GM21619 (cell line): ENCODE data around the gene ODC1.

ENCODE experiments used
- ATAC-seq: cut with Tn5 transposase; IDR thresholded peaks from one replicate; pipeline ENCODE4 v1.9.1; 2021; ENCODE audit not compliant: unreplicated experiment

ODC1 gene

DNA sequence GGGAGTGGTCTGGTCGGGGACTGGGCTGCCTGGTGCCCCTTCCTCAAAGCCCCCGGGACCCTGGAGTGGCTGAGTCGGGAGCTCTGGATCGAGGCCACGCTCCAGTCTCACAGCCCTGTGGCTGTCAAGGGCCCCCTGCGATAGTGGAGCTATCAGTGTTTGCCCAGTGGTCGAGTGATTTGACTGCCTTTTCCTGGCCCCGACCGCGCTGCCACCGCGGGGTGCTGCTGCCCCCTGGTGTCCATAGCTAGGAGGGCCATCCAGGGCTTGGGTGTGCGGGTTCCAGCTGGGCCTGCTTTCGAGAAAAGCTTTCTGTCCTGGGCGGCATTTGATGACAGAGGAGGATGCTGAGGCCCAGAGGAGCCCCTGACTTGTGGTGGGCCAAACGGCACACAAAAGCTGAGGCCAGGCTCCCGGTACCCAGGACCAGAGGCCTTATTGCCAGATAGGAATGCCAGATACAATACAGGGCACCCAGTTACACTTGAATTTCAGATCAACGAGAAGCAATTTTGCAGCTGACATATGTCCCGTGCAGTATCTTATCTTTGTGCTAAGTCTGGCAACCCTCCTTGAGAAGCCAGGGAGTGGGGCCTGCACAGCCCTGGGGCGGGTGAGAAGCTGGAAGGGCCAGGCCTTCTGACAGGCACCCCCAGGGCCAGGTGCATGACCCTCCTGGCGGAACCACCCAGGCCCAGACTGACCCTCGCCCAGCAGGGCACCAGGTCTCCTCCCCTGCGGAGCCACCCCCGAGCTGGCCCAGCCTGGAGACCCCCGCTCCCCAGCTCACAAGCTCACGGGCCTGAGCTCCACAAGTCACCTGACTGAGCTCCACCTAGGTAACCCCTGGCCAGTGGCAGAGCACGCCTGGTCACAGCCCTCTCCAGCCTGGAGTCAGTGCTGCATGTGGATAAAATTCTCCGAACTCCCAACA, 13.0 kb downstream of the ODC1 start:
- no peak for ATAC-seq

- ATAC-seq: no peak
These were observed 13.9 kb downstream of the ODC1 start for GRCh38 chr2:10433947-10434885.

GRCh38 chr2:10433264-10433946, 14.7 kb downstream of the ODC1 start:
- no peak for ATAC-seq

DNA sequence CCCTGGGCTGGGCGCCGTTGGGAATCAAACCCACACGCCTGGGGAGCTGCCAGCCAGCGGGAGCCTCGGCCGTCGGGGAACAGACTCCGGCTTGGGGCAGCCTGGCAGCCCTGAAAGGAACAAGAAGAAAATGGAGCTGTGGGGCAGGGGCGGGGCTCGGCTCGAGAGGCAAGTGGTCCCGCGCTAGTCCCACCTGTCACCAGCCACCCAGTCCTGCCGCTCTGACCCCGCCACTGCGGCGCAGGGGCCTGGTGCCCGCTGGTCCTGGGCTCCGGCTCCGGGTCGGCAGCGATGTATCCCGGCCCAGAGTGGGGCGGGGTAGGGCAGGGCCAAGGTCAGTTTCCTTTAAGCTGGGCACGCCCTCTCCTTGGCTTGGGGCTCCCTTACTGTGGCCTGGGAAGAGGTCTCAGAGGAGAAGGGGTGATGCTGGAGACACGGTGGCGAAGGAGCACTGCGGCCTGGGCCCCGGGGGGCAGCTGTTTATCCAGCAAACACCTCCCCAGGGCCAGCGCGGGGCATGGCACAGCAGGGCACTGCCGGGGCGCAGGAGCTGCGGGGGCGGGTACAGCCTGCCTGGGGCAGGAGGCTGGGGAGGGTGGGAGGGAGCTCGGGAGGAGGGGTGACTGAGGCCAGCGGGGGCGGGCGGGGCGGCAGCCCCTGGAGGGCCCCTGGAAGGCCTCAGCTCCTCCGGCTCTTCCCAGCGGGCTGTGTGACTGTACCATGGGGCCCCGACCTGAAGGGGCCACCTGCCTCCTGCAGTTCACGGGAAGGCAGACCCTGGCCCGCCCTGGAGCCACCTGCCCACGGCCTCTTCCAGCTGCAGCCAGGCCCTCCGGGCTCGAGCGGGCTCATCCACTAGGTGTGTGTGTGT, 15.6 kb downstream of the ODC1 start:
- ATAC-seq: no peak

GRCh38 chr2:10431797-10432196, 16.3 kb downstream of the ODC1 start:
- no peak for ATAC-seq

DNA sequence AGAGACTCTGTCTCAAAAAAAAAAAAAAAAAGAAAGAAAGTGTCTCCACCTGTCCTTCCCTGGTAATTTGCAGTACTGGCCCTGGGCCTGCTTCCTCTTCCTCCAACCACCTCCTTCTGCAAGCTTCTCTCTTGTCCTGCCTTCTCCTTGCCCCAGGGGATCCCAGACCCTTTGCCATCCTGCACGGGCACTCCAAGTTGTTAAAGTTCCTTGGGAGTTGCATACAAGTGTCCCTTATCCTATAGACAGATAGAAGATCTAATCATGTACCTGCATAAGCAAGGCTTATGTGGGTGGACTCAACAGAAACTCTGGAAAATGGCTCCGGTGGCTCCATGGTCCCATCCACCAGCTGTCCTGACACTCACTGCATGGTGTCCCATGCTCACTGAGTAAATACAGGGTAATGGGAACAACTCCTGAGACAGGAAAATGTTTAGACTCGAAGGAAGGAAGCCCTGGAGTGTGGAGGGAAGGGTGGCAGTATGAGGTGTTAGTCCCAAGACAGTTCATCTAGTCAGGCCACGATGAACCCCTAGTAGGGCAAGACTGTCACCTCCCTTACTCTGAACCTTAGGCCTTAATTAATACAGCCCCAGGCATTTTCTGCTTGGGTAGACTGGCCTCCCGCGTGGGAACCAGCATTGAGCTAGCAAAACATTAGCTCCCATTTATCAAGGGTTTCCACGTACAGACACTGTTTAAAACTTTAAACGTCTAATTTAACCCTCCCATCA, 17.1 kb downstream of the ODC1 start:
- no peak for ATAC-seq

- ATAC-seq: no peak
These were observed 19.2 kb downstream of the ODC1 start for GRCh38 chr2:10428924-10429323.

- ATAC-seq: no peak
These were observed 19.8 kb downstream of the ODC1 start for GRCh38 chr2:10428355-10428754.

DNA sequence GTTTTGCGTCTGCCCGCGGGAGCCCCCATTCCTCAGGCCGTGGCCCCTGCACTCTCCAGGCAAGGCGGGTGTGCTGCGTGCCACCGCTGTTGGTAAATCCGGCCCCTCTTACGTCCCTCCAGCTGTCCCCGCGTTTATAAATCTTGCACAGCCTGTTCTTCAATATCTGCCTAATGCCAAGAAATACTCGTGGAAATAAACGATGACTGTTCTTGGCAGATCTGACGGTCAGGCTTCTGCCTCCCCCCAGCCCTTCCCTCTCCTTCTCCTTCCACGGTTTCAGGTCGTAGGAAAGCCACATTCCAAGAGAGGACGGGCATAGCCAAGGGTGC, 20.5 kb downstream of the ODC1 start:
- no peak for ATAC-seq

DNA sequence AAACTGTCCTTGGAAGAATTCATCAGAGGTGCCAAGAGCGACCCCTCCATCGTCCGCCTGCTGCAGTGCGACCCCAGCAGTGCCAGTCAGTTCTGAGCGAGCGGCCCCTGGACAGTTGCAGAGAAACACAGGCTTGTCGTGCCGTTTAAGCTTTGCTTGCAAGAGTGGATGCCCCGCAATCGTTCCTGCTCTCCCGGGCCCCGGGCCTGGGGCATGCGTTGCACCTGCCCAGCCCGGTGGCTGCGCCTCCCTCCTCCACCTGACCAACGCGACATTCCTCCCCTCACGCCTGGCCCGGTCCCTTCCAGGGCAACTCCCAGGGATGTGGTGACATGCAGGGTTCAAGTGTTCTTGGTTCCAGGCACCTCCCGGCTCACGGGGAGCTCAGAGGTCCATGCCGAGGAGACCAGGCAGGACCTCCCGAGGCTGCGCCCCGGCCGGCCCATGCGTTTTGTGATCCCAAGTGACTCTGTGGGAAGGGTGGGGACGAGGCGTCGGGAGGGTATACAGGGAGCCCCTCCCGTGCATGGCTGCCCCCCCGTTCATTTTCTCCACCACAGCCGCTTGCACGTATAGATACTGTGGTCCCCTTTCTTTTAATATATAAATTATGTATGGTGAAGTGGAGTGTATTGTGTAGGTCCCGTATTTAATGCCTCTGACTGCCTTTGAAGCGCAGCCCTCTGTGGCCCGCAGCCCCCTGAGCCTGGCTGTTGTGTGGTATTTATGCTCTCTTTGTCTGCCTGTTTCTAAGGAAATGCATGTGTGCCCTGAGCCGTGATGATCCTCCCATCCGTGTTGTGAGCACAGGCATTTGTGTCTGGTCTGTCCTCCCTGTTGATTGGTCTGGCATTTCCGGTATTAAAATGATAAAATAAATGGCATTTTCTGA, 21.2 kb downstream of the ODC1 start:
- ATAC-seq: no peak

GRCh38 chr2:10425699-10426098, 22.4 kb downstream of the ODC1 start:
- no peak for ATAC-seq

GRCh38 chr2:10424916-10425505, 23.1 kb downstream of the ODC1 start:
- ATAC-seq: no peak

DNA sequence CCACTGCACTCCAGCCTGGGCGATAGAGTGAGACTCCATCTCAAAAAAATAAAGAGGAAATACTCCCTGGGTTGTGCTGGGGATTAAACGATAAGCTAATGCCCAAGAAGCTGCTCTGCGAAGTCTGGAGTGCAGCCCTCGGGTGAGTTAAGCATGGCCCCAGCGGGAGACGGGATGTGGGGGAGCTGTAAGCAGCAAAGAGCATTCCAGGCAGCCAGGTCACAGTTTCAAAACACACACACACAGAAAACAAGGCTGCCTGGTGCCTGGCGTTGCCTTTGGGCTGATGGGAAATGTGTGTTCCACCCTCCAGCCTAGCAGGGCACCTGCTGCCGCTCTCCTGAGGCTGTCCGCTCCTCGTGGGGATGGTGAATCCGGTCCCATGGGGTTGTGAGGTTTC, 24.1 kb downstream of the ODC1 start:
- ATAC-seq: no peak

DNA sequence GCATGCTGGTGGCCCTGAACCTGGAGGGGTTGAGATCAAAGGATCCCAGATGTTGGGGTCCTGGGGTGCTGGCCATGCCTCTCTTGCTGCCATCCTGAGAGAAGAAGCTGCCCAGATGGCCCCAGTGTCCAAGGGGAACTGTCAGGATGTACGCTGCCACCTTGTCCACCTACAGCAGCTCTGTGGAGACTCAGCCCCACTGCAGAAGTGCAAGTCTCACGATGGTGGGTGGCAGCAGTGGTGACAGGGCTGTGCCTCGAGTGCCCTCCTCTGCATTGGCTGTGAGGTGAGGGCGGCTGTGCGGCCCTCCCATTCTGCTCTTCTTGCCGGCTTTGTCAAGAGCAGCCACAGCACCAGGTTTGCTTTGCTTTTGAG, 24.7 kb downstream of the ODC1 start:
- ATAC-seq: no peak

DNA sequence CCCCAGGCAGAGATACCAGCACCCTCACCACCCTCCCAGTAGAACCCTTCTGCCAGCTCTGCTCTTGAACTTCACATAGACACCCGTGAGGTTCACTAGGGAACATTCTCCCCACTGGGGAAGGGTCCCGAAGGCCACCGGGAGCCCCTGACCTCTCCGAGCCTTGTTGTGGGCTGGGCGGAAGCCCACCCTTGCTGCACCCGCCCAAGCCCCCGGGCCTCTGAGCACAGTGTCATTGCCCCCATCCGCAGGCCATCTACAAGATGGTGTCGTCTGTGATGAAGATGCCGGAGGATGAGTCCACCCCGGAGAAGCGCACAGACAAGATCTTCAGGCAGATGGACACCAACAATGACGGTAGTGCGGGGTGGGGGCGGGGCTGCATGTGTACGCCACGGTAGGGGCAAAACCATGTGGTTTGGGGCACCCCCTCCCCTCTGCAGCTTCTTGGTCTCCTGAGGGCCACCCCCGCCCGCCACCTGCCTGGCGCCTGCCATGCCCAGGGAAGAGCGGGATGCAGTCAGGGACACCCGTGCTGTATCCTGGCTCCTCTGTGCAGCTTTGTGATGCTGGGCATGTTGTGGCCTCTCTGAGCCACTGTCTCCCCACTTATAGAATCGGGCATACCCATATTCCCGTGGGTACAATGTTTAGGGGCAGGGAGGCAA, 25.3 kb downstream of the ODC1 start:
- ATAC-seq: no peak

DNA sequence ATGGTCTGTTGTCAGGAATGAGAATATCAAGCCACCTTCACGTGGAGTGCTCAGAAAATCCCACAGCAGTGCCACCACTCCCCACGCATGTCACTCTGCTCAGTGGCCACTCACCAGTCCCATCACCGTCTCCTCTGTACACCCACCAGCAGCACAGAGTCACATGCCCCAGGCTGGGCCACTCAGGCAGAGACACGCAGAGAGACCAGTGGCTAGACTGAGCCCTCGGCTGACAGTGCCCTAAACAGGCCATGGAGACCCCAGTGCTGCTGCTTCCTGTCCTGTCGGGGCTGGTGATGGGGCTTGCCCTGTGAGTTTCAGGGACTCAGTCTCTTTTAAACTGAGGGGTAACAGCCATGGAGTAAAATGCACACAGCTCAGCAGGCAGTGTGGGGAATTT, 25.9 kb downstream of the ODC1 start:
- ATAC-seq: no peak

DNA sequence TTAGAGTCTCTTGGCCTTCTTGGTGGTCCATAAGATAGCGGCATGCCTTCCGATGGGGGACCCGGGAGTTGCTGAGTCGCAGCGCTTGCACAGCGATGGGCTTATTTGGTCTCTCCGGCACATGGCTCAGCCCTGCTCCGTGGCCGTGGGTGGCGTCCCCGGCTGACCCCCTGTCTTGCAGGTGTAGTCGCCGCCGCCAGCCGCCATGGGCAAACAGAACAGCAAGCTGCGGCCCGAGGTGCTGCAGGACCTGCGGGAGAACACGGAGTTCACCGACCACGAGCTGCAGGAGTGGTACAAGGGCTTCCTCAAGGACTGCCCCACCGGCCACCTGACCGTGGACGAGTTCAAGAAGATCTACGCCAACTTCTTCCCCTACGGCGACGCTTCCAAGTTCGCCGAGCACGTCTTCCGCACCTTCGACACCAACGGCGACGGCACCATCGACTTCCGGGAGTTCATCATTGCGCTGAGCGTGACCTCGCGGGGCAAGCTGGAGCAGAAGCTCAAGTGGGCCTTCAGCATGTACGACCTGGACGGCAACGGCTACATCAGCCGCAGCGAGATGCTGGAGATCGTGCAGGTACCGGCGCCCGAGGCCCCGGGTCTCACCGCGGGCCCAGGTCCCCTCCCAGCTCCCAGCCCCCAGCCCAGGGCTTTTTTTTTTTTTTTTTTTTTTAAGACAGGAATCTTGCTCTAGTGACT, 28.4 kb downstream of the ODC1 start:
- ATAC-seq: no peak
